Measurements from ENCODE around the gene IRF2BP1. TPM values are rescaled to one million over a fixed set of nuclear protein-coding genes. Genes with fewer than 3 reads are reported as not detected.
A peak's percentile ranks its signal among the peaks of the same experiment; 100 is the strongest.

IRF2BP1 gene
- total and polyA plus RNA-seq, 2 of the 13 experiments (the other 11 are each of a cell fraction or from before 2014, with no cell fraction given): 4.3 to 14.3 TPM

GRCh38 chr19:45927565-45928261 lies 41.8 kb upstream of the IRF2BP1 start (continued):
- TF ChIP-seq ATF5 (CRISPR knock-in tag; IDR thresholded peaks at IDR 0.05; ENCODE audit: low read depth): no peak
- peak; percentile 94 for TF ChIP-seq SIN3A (IDR thresholded peaks at IDR 0.05; ENCODE audit: borderline replicate concordance, low read depth, low read length)
- no peak for TF ChIP-seq SRSF1 (optimal IDR thresholded peaks at IDR 0.05; ENCODE audit: low read depth, low read length)
- TF ChIP-seq GTF3A (CRISPR knock-in tag; conservative IDR thresholded peaks at IDR 0.05): no peak
- no peak; the same call in 1 of the 2 replicates for TF ChIP-seq ZBTB26 (CRISPR knock-in tag; IDR thresholded peaks at IDR 0.05; ENCODE audit: borderline replicate concordance)
- no peak for TF ChIP-seq ZNF280B (CRISPR knock-in tag; IDR thresholded peaks at IDR 0.05; ENCODE audit: borderline replicate concordance)
- TF ChIP-seq NFATC3 (CRISPR knock-in tag; IDR thresholded peaks at IDR 0.05): no peak
- TF ChIP-seq, protein P1, sequence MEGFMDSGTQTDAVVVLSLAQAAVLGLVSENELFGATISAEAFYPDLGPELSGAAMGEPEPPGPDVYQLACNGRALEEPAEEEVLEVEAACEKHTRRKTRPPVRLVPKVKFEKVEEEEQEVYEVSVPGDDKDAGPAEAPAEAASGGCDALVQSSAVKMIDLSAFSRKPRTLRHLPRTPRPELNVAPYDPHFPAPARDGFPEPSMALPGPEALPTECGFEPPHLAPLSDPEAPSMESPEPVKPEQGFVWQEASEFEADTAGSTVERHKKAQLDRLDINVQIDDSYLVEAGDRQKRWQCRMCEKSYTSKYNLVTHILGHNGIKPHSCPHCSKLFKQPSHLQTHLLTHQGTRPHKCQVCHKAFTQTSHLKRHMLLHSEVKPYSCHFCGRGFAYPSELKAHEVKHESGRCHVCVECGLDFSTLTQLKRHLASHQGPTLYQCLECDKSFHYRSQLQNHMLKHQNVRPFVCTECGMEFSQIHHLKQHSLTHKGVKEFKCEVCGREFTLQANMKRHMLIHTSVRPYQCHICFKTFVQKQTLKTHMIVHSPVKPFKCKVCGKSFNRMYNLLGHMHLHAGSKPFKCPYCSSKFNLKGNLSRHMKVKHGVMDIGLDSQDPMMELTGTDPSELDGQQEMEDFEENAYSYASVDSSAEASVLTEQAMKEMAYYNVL (CRISPR knock-in tag; IDR thresholded peaks at IDR 0.05; ENCODE audit: borderline replicate concordance): peak; percentile 21; the same call in 1 of the 2 replicates
- TF ChIP-seq ZNF597 (CRISPR knock-in tag; IDR thresholded peaks at IDR 0.05): no peak
- no peak for TF ChIP-seq KDM4B (CRISPR knock-in tag; IDR thresholded peaks at IDR 0.05)
- TF ChIP-seq ARNT (IDR thresholded peaks at IDR 0.05): no peak
- no peak for TF ChIP-seq ZNF260 (CRISPR knock-in tag; IDR thresholded peaks at IDR 0.05; ENCODE audit: borderline replicate concordance, low read depth)
- no peak for TF ChIP-seq ATF6 (CRISPR knock-in tag; conservative IDR thresholded peaks at IDR 0.05)
- no peak for TF ChIP-seq ZNF232 (CRISPR knock-in tag; IDR thresholded peaks at IDR 0.05; ENCODE audit: borderline replicate concordance)
- TF ChIP-seq TCF7L2 (IDR thresholded peaks at IDR 0.05; ENCODE audit: low read depth, low read length): no peak
- TF ChIP-seq ZNF143 (CRISPR knock-in tag; IDR thresholded peaks at IDR 0.05): peak; percentile 97
- TF ChIP-seq, protein P2, sequence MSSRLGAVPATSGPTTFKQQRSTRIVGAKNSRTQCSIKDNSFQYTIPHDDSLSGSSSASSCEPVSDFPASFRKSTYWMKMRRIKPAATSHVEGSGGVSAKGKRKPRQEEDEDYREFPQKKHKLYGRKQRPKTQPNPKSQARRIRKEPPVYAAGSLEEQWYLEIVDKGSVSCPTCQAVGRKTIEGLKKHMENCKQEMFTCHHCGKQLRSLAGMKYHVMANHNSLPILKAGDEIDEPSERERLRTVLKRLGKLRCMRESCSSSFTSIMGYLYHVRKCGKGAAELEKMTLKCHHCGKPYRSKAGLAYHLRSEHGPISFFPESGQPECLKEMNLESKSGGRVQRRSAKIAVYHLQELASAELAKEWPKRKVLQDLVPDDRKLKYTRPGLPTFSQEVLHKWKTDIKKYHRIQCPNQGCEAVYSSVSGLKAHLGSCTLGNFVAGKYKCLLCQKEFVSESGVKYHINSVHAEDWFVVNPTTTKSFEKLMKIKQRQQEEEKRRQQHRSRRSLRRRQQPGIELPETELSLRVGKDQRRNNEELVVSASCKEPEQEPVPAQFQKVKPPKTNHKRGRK (CRISPR knock-in tag; IDR thresholded peaks at IDR 0.05): no peak
- no peak for TF ChIP-seq HHEX (CRISPR knock-in tag; IDR thresholded peaks at IDR 0.05)

Measured in HepG2 (cell line).